GM19240 (cell line): ENCODE measurements around the gene TULP4.
"Not testable (repeated sequence)": the region's sequence is repeated elsewhere in the genome, so short reads cannot be mapped to it uniquely, and the experiment has no call there.

Experiments used
- DNase-seq: peaks from one replicate; pipeline ENCODE4 v3.0.0; 2011; ENCODE audit warnings: low spot score; ENCODE audit not compliant: insufficient read length

TULP4 gene

GRCh38 chr6:158499601-158500000 lies 187.3 kb downstream of the TULP4 start:
- DNase-seq, result no peak

GRCh38 chr6:158500016-158500735 lies 187.9 kb downstream of the TULP4 start:
- DNase-seq, result no peak

GRCh38 chr6:158501360-158502262 lies 189.3 kb downstream of the TULP4 start:
- DNase-seq, result no peak

GRCh38 chr6:158502263-158502950 lies 190.1 kb downstream of the TULP4 start:
- no peak for DNase-seq

- no peak for DNase-seq
These were observed 191.0 kb downstream of the TULP4 start for GRCh38 chr6:158503222-158503621.

- no peak for DNase-seq
These were observed 191.6 kb downstream of the TULP4 start for GRCh38 chr6:158503846-158504245.

GRCh38 chr6:158505194-158505593 lies 192.9 kb downstream of the TULP4 start:
- no peak for DNase-seq

- no peak for DNase-seq
These were observed 194.3 kb downstream of the TULP4 start for GRCh38 chr6:158506601-158507000.

GRCh38 chr6:158507174-158507573 lies 194.9 kb downstream of the TULP4 start:
- DNase-seq, result no peak

GRCh38 chr6:158508450-158508849 lies 196.2 kb downstream of the TULP4 start:
- no peak for DNase-seq

GRCh38 chr6:158509465-158509864 lies 197.2 kb downstream of the TULP4 start:
- no peak for DNase-seq

- no peak for DNase-seq
These were observed 200.5 kb downstream of the TULP4 start for GRCh38 chr6:158512809-158513208.

- no peak for DNase-seq
These were observed 201.9 kb downstream of the TULP4 start for GRCh38 chr6:158514176-158514575.

- no peak for DNase-seq
These were observed 202.7 kb downstream of the TULP4 start for GRCh38 chr6:158514991-158515390.

GRCh38 chr6:158516098-158516497 lies 203.8 kb downstream of the TULP4 start:
- DNase-seq, result no peak

- DNase-seq, result no peak
These were observed 204.8 kb downstream of the TULP4 start for GRCh38 chr6:158517038-158517437.

GRCh38 chr6:158517581-158517980 lies 205.3 kb downstream of the TULP4 start:
- DNase-seq, result no peak

- DNase-seq, result peak; percentile 62
These were observed 206.2 kb downstream of the TULP4 start for GRCh38 chr6:158518191-158519127.

GRCh38 chr6:158519300-158519699 lies 207.0 kb downstream of the TULP4 start:
- no peak for DNase-seq

GRCh38 chr6:158519761-158520160 lies 207.5 kb downstream of the TULP4 start:
- no peak for DNase-seq

GRCh38 chr6:158520975-158521374 lies 208.7 kb downstream of the TULP4 start:
- DNase-seq, result not testable (repeated sequence)
